Fibroblast of gingiva (primary cell): ENCODE measurements around the gene ADAMTS9.
A peak's percentile ranks its signal among the peaks of the same experiment; 100 is the strongest.

ENCODE experiments used
- DNase-seq: peaks from one replicate; pipeline ENCODE4 v3.0.0-alpha.2; 2011; ENCODE audit warnings: low read depth

The ADAMTS9 gene

GRCh38 chr3:64620020-64620419 lies 67.8 kb downstream of the ADAMTS9 start:
- no peak for DNase-seq

- no peak for DNase-seq
Measured at GRCh38 chr3:64619216-64619615, 68.6 kb downstream of the ADAMTS9 start.

GRCh38 chr3:64617610-64618009 lies 70.2 kb downstream of the ADAMTS9 start:
- DNase-seq, result no peak

GRCh38 chr3:64616953-64617352 lies 70.8 kb downstream of the ADAMTS9 start:
- DNase-seq, result no peak

GRCh38 chr3:64612916-64613526 lies 74.8 kb downstream of the ADAMTS9 start:
- no peak for DNase-seq

GRCh38 chr3:64612082-64612860 lies 75.5 kb downstream of the ADAMTS9 start:
- DNase-seq, result peak; percentile 56

- DNase-seq, result no peak
Measured at GRCh38 chr3:64608741-64609140, 79.1 kb downstream of the ADAMTS9 start.

- DNase-seq, result no peak
Measured at GRCh38 chr3:64607032-64607551, 80.7 kb downstream of the ADAMTS9 start.

- DNase-seq, result no peak
Measured at GRCh38 chr3:64604313-64604712, 83.5 kb downstream of the ADAMTS9 start.

GRCh38 chr3:64601824-64602223 lies 86.0 kb downstream of the ADAMTS9 start:
- no peak for DNase-seq

GRCh38 chr3:64600246-64600950 lies 87.4 kb downstream of the ADAMTS9 start:
- no peak for DNase-seq

- no peak for DNase-seq
Measured at GRCh38 chr3:64599651-64600050, 88.1 kb downstream of the ADAMTS9 start.

- DNase-seq, result peak; percentile 74
Measured at GRCh38 chr3:64595253-64595694, 92.5 kb downstream of the ADAMTS9 start.

GRCh38 chr3:64594134-64594533 lies 93.7 kb downstream of the ADAMTS9 start:
- DNase-seq, result no peak

GRCh38 chr3:64593350-64593749 lies 94.5 kb downstream of the ADAMTS9 start:
- DNase-seq, result no peak

- no peak for DNase-seq
Measured at GRCh38 chr3:64591615-64592014, 96.2 kb downstream of the ADAMTS9 start.

GRCh38 chr3:64588380-64588779 lies 99.4 kb downstream of the ADAMTS9 start:
- no peak for DNase-seq

GRCh38 chr3:64586952-64587351 lies 100.8 kb downstream of the ADAMTS9 start:
- DNase-seq, result no peak

- no peak for DNase-seq
Measured at GRCh38 chr3:64584179-64584578, 103.6 kb downstream of the ADAMTS9 start.

GRCh38 chr3:64578797-64579196 lies 109.0 kb downstream of the ADAMTS9 start:
- DNase-seq, result no peak

GRCh38 chr3:64578062-64578770 lies 109.6 kb downstream of the ADAMTS9 start:
- DNase-seq, result no peak

GRCh38 chr3:64576211-64576775 lies 111.5 kb downstream of the ADAMTS9 start:
- no peak for DNase-seq
